ENCODE results near the gene SIM2. TPM values are rescaled to one million over a fixed set of nuclear protein-coding genes. Genes with fewer than 3 reads are reported as not detected.

SIM2 gene
- total and polyA plus RNA-seq, 2 experiments from 2014 or later: 0.31 TPM; not detected in 1

DNA sequence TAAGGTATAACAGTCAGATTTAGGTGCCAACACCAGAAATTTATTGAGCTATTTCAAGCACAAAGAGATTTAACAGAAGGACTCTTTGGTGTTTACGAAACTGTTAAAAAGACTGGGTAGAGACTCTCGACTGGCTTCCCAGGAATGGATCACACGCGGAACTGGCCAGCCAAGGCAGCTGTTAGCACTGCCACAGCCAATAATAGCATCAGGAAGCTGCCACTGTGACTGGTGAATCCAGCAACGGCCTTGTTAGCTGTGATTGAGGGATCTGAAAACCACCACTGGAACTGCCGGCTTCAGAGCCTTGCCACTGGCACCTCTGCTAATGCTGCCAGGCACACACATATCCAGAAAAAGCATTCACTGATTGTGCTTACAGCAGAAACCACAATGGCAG, 10.6 kb upstream of the SIM2 start:
- no peak for DNase-seq (ENCODE audit: low read depth in 1 of 2, low spot score in 1 of 2)
- TF ChIP-seq, protein P1, sequence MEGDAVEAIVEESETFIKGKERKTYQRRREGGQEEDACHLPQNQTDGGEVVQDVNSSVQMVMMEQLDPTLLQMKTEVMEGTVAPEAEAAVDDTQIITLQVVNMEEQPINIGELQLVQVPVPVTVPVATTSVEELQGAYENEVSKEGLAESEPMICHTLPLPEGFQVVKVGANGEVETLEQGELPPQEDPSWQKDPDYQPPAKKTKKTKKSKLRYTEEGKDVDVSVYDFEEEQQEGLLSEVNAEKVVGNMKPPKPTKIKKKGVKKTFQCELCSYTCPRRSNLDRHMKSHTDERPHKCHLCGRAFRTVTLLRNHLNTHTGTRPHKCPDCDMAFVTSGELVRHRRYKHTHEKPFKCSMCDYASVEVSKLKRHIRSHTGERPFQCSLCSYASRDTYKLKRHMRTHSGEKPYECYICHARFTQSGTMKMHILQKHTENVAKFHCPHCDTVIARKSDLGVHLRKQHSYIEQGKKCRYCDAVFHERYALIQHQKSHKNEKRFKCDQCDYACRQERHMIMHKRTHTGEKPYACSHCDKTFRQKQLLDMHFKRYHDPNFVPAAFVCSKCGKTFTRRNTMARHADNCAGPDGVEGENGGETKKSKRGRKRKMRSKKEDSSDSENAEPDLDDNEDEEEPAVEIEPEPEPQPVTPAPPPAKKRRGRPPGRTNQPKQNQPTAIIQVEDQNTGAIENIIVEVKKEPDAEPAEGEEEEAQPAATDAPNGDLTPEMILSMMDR (IDR thresholded peaks at IDR 0.05; ENCODE audit: low read depth, low read length): no peak
- Histone ChIP-seq H3K27me3 (peaks cover 90% of the 10 kb centered on the region), H3K9me3 (ENCODE audit: low read depth) (no peaks in the 10 kb centered on the region), H3K4me3 (no peak overlapping the region), H3K27ac (no peak overlapping the region), H3K4me1 (ENCODE audit: low read depth) (no peaks in the 10 kb centered on the region), H3K36me3 (no peaks in the 10 kb centered on the region)

DNA sequence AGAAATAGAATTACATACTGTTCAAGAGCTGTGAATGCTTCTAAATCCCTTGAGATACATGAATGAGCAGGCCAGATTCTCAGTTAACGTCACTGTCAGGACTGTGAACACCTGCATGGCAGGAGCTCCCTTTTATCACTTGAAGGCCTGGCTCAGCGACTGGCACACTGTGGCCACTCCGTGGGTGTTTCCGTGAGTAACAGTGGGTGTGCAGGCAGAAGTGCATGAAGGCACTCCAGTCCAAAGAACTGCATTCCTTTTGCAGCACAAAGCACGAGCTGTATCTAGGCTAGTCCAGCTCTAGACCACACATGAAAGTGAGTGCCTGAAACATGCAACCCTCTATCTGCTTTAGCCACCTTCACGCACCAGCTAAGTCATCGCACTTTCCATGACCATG, 9.6 kb upstream of the SIM2 start:
- TF ChIP-seq, protein P1 (IDR thresholded peaks at IDR 0.05; ENCODE audit: low read depth, low read length): no peak
- no peaks in the 10 kb centered on the region for H3K4me1 ChIP-seq (ENCODE audit: low read depth)
- H3K4me3 ChIP-seq: no peak overlapping the region
- H3K9me3 ChIP-seq (ENCODE audit: low read depth): no peaks in the 10 kb centered on the region
- H3K36me3 ChIP-seq: no peaks in the 10 kb centered on the region
- H3K27me3 ChIP-seq: peaks cover 90% of the 10 kb centered on the region
- no peak overlapping the region for H3K27ac ChIP-seq
- DNase-seq (ENCODE audit: low read depth in 1 of 2, low spot score in 1 of 2): no peak

DNA sequence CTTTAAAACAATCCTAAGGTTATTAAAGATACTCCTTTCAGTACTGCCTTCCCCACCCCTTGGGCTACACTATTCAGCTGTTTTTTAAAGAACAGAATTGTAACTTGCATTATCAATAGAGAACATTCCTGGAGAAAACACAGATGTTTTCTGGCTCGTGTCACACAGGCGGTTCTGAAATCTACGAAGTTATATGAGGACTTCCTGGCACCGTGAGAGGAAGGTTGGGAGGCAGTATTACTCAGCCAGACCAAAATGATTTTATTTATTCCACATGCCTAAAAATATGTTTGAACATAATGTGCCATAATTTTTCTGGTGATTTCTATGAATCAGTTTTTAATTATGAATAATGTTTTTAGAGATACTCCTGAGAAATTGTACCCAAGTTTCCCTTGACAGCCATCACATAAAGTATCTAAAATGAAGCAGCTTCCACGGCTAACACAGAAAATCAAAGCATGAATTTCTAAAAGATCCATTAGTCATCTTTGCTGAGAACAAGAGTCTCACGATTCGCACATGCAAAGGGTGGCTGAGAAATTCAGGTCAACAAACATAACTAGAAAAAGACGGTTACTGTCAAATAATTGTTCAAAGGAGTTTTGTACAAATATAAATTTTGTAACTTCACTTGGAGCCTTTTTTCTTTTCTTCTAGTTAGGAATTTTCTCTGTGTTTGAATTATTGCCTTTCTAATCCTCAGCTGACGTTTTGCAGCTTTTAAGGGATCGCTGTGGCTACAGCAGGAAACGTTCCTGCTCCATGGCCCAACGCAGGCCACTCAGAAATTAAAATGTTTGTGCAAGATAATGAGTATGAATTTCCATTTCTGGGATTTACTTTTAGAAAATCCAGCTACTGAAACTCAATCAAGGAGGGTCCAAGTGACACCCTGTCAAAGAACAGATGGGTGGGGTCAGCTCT, 8.0 kb upstream of the SIM2 start:
- H3K4me1 ChIP-seq (ENCODE audit: low read depth): no peaks in the 10 kb centered on the region
- H3K27ac ChIP-seq: no peak overlapping the region
- H3K9me3 ChIP-seq (ENCODE audit: low read depth): no peaks in the 10 kb centered on the region
- TF ChIP-seq, protein P1 (IDR thresholded peaks at IDR 0.05; ENCODE audit: low read depth, low read length): no peak
- peaks cover 91% of the 10 kb centered on the region for H3K27me3 ChIP-seq
- no peaks in the 10 kb centered on the region for H3K36me3 ChIP-seq
- no peak overlapping the region for H3K4me3 ChIP-seq
- DNase-seq (ENCODE audit: low read depth in 1 of 2, low spot score in 1 of 2): no peak

DNA sequence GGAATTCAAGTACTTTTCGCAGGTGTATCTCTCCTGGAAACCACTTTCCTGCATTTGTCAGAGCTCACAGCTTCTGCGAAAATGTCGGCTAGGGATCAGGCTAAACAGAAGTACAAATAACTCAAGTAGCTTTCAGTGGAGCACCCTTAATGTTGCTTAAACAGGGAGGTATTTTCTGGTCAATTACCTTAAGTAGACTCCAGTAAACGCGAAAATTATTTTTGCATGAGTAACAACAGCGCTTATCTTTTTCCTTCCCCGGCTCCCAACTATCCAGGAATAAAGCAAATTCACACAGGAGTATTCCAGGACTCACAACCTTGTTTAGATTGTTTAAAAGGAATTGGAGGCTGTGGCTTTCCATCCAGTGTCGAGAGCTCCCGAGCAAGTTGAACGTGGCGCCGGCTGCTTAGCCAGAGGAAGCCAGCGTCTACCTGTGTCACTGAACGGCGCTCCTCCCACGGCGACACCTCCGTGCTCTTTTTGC, 7.3 kb upstream of the SIM2 start:
- Histone ChIP-seq H3K9me3 (ENCODE audit: low read depth) (no peaks in the 10 kb centered on the region), H3K27me3 (peaks cover 98% of the 10 kb centered on the region), H3K27ac (no peak overlapping the region), H3K4me3 (no peak overlapping the region), H3K4me1 (ENCODE audit: low read depth) (no peaks in the 10 kb centered on the region), H3K36me3 (no peaks in the 10 kb centered on the region)
- no peak for DNase-seq (ENCODE audit: low read depth in 1 of 2, low spot score in 1 of 2)
- TF ChIP-seq, protein P1 (IDR thresholded peaks at IDR 0.05; ENCODE audit: low read depth, low read length): no peak

DNA sequence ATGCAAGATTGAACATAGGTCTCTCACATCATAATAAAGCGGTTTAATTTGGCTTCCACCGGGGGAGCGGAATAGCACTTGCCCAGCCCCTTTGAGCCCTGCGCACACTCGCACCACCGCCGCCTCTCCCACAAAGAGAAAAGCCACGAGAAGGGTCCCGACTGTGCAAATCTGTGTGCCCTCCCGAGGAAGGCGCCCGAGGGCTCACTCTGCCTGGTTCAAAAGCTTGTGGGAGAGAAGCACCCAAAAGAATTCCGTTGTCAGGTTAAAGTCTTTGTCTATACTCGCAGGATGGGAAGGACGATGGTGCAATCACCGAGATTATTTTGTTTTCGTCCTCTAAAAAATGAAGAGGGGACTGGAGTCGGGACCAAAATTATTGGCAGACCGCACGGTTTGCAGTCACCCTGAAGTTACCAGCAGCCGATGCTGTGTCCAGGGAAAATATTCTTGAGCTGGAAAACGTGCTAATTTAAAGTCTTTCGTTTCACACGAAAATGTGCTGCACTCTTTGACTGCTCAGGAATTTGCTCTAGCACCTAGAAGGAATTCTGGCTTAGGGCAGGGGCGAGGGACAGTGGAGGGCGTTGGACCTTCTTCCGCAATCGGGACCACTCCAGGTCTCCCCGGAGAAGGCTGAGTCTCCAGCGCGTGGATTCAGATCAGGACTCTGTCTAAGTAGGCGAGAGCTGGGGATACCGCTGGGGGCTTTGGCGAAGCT, 6.6 kb upstream of the SIM2 start:
- TF ChIP-seq, protein P1 (IDR thresholded peaks at IDR 0.05; ENCODE audit: low read depth, low read length): no peak
- Histone ChIP-seq H3K36me3 (no peaks in the 10 kb centered on the region), H3K27ac (no peak overlapping the region), H3K9me3 (ENCODE audit: low read depth) (no peaks in the 10 kb centered on the region), H3K4me1 (ENCODE audit: low read depth) (no peaks in the 10 kb centered on the region), H3K27me3 (peaks cover 100% of the 10 kb centered on the region), H3K4me3 (no peak overlapping the region)
- no peak for DNase-seq (ENCODE audit: low read depth in 1 of 2, low spot score in 1 of 2)

Data from cardiac muscle cell (in vitro differentiated cells and primary cell).